GM12801 (cell line): ENCODE measurements around the gene HOXA3.

Source experiments
- CTCF ChIP-seq: IDR thresholded peaks from one replicate; pipeline ENCODE4 v1.5.1; 2011; ENCODE audit warnings: control low read depth; ENCODE audit not compliant: insufficient read length; ENCODE audit errors: extremely low read depth

HOXA3 gene

GRCh38 chr7:27160546-27161213 is 8.3 kb upstream of the HOXA3 start:
- TF ChIP-seq CTCF = no peak

- TF ChIP-seq CTCF = no peak
These were observed 7.8 kb upstream of the HOXA3 start for GRCh38 chr7:27160145-27160545.

GRCh38 chr7:27159266-27160144 is 7.1 kb upstream of the HOXA3 start:
- no peak for TF ChIP-seq CTCF

GRCh38 chr7:27158436-27159265 is 6.3 kb upstream of the HOXA3 start:
- no peak for TF ChIP-seq CTCF

GRCh38 chr7:27157702-27158431 is 5.5 kb upstream of the HOXA3 start:
- no peak for TF ChIP-seq CTCF

- TF ChIP-seq CTCF = no peak
These were observed 4.7 kb upstream of the HOXA3 start for GRCh38 chr7:27156916-27157701.
